Stomach (tissue), 4 donors: ENCODE measurements around the gene PTPRD.

Source experiments
- EP300 ChIP-seq: sonication (generic); formaldehyde crosslinking; IDR thresholded peaks from one replicate; pipeline ENCODE4 v1.6.1; 2017; ENCODE audit warnings: antibody characterized with exemption
- POLR2A ChIP-seq, 4 donors: fragments of 450-650 bp; IDR thresholded peaks; one replicate each; pipeline ENCODE4 v1.6.1; 2016; ENCODE audit warnings: antibody characterized with exemption in 4 of 4, control low read depth in 2 of 4, mild to moderate bottlenecking in 1 of 4, moderate library complexity in 1 of 4
- POLR2AphosphoS5 ChIP-seq, 3 donors: sonication (generic); formaldehyde crosslinking; IDR thresholded peaks; one replicate each; pipeline ENCODE4 v1.6.1; 2016; ENCODE audit warnings: antibody characterized with exemption in 3 of 3
- TF ChIP-seq, protein P1 (sequence below), 7 experiments: fragments of 450-650 bp in 4 of 7; fragments of 200-600 bp in 3 of 7; sonication (generic) in 3 of 7; IDR thresholded peaks; one replicate each; pipeline ENCODE4 v1.5.1; 2016 to 2019; ENCODE audit warnings: antibody characterized with exemption in 7 of 7, control low read depth in 2 of 7, mild to moderate bottlenecking in 1 of 7

DNA sequence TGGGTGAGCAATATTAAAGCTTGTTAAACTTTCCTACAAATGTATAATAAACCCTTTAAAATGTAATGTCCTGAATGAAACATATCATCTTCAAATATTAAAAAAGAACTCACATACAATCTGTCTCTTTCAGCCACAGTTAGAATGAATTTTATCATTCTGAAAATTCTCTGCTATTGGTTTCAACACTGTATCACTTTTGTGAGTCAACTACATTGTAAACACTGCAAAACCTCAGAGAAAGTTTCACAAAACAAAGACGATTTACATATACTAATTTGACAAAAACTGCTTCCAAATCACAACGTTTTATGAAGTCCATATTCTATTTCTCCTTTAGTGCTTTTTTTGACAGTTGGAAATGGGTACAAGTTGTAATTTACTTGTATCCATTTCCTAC is 1781.2 kb downstream of the PTPRD start:
- TF ChIP-seq POLR2AphosphoS5 (IDR thresholded peaks at IDR 0.05), result no peak
- TF ChIP-seq, protein P1, sequence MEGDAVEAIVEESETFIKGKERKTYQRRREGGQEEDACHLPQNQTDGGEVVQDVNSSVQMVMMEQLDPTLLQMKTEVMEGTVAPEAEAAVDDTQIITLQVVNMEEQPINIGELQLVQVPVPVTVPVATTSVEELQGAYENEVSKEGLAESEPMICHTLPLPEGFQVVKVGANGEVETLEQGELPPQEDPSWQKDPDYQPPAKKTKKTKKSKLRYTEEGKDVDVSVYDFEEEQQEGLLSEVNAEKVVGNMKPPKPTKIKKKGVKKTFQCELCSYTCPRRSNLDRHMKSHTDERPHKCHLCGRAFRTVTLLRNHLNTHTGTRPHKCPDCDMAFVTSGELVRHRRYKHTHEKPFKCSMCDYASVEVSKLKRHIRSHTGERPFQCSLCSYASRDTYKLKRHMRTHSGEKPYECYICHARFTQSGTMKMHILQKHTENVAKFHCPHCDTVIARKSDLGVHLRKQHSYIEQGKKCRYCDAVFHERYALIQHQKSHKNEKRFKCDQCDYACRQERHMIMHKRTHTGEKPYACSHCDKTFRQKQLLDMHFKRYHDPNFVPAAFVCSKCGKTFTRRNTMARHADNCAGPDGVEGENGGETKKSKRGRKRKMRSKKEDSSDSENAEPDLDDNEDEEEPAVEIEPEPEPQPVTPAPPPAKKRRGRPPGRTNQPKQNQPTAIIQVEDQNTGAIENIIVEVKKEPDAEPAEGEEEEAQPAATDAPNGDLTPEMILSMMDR (IDR thresholded peaks at IDR 0.05), result no peak
- no peak for TF ChIP-seq POLR2A (IDR thresholded peaks at IDR 0.05)
- TF ChIP-seq EP300, result no peak
